HG03066 (cell line): ENCODE results near the gene HES3.

Experiments
- ATAC-seq: cut with Tn5 transposase; IDR thresholded peaks from one replicate; pipeline ENCODE4 v1.9.1; 2021; ENCODE audit warnings: low read depth; ENCODE audit not compliant: unreplicated experiment

Gene HES3

DNA sequence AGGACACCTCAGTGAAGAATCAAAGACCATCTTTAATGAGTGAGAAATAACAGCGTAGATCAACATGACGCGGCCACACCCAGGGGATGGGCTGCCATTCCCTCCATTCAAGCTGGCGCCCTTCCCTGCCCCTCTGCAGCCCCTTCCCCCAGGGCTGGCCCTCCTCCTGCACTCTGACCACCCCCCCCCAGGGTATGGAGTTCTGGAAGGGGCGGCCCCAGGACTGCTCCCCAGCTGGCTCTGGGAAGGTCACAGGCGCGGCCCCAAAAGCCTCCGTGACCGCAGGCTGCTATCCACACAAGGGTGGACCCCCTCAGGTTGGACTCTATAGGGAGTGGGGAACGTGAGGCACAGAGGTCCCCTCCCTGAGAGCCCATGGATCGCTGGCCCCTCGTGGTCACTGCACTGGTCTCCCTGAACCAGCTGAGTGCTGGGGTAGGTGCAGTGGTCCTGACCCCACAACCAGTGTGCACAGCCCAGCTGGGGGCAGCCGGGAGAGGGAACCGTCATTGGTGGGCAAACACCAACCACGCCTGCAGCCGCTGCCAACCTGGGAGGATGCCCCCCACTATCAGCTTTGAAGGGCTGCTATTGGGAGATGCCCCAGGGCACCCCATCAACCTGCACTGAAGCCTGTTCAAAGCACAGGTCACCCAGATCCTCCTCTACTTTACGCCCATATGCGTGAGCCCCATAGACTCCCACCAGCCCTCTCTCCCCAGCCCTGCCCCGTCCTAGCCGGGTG lies 33.0 kb downstream of the HES3 start:
- no peak for ATAC-seq

DNA sequence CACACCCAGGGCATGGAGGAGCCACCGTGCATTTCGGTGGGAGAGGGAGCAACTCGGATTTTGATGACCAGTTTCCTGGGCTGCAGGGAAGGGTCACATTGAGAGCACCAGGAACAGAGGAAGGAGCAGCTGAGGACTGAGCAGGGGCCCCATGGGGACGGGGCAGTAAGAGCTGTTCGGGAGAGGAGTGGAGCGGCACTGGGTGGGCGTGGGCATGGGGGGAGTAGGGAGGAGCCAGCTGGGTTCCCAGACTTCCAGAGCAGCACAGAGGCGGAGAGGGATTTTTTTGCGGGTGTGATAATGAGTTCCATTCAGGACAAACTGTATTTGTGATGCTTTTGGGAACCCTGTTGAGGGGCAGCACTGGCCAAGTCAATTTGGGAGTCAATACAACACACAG lies 34.3 kb downstream of the HES3 start:
- no peak for ATAC-seq

DNA sequence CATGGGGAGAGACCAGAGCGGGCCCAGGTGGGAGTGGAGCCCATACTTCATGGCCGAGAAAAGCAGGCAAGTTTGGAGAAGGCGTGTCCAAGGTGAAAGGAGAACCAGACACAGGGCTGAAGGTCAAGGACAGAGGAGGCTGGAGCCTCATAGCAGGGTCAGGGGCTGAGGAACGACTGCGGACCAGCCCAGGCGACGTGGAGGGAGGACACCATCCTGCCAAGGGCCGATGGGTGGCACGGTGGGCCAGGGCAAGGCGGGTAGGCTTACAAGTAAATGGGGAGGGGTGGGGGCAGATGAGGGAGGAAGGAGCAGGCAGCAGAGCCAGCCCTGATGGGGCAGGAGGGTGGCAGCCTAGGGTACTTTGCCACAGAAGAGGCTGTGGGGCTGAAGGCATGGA lies 35.1 kb downstream of the HES3 start:
- no peak for ATAC-seq

DNA sequence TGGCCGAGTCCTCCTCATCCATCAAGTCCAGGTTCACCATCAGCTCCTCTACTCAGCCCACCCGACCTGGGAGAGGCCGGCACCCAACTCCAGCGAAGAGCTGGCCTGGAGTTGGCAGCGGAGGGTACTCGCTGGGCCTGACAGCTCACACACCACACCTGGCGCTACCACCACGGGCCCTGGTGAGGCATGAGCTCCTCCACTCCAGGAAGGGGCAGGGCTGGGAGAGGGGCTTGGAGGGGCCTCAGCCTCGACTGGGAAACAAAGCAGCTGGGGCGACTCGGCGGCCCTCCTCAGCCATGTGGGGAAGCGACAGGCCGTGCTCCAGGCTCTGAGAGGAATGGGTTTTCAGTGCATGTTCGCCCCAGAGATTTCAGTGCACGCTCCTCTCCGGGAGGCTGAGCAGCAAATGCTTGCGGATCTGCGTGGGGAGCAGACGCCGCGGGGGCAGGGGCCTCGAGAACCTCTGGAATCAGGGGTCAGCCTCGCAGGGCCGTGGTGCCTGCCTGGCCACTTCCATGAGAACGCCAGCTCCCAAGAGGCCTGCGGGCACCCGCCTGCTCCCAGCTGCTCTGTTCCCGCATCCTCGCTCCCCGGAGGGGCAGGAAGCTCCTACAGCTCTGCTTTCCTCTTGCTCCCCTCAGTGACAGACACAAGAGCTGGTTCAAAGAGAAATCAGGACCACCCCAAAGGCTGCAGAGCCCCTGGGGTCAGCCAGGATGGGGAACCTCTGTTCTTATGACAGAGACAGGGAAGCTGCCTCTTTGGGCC lies 35.8 kb downstream of the HES3 start:
- ATAC-seq = no peak

DNA sequence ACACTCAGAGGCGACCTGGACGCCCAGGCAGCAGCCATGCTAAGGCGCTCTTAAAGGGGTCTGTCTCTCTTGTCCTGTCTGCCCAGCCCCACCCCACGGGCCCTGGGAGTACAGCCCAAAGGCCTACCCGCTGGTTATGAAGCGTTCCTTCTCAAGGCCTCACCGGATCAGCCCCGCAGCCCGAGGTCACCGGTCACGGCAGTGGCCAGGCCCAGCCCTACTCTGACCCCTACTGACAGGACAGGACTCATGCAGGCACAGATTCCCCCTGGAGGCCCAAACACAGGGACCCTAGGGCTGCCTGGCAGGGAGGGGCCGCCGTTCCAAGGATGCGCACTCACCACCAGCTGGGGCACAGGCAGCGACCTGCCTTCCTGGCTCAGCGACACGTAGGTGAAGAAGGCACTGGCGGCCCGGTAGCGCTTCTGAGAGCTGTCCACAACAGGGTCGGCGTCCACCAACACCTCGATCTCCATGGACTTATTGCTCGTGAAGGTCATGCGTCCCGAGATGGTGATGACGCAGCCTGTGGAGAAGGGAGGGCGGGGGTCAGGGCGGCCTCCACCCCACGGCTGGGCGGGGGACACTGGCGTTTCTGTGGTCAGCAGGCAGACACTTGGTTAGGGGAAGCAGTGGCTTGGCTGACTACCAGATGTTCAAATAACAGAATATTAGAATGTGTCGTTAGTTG lies 36.9 kb downstream of the HES3 start:
- no peak for ATAC-seq

DNA sequence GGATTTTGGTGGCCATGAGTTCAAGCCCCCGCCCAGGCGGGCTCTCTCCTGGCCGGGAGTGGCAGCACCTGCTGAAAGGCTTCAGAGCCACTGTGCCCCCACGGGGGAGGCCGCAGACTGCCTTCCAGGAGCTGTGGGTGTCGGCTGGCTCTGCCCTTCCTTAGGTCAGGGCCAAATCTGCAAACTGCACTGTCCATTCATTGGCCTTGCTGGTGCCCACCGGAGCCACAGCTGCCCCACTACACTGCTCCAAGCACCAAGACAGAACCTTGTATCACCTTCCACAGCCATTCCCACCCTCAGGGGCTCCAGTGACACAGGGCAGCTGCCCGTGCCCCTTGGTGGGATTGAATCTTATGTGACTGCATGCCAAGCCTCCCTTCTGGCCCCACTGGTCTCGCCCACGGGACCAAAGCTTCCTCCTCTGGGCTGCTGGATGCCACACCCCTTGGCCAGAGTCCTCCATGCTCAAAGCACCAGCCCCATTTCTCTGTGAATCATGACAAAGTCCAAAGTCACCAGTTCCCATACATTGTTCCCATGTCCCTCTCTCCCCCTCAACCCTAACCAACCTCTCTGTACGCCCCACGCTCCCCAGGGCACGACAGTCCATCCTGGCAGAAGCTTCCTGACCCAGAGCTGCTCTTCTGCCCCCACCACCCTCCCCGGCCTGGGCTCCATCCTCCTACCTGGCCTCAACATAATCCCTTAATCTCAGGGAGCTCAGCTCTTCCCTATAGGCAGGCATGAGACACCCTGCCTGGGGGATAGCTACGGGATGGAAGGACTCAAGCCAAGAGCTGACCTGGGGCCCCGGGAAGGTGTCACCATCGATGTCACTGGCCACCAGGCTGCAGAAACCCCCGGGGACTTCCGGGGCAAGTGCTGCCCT lies 37.8 kb downstream of the HES3 start:
- no peak for ATAC-seq

DNA sequence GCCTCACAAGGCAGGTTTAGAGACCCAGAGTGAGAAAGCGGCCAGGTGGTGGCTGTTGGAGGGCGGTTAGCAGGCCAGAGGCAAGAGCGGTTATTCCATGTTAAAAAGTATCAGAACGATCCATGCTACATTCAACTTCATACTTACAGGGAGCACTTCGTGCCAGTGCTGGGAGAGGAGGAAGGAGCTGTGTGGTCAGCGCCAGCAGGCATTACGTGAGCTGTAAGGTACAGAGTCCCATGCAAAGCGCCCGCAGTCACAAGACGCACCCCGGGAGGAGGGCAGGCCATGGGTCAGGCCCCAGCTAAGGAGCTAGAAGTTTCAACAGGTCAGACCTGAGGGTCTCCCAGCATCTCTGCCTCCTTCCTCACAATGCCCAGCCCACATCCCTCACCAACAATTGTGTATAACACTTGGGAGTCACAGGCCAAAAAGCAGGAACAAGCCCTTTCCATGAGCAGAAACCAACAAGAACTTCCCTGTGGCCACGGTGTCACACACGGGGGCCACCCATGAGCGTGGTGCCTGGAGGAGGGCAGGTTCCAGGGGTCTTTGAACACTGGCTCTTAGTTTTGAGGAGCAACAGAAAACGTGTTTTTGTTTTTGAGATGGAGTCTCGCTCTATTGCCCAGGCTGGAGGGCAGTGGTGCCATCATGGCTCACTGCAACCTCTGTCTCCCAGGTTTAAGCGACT lies 38.7 kb downstream of the HES3 start:
- ATAC-seq = no peak

DNA sequence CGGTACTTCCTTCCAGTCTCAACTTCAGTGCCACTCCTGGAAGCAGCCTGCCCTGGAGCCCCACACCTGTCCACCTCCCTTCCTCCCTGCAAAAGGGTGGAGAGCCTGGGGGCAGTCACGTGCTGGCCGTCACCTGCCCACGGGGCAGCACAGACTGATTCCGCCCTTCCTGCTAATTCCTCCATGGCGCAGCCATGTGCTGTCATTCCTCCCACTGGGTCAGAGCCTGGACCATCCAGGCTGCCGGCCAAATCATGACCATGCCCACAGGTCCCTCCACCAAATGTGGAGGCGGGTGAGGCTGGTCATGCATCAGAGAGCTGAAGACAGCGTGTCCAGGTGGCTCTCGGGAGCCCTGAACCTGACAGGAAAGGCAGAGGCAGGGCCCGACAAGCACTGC lies 41.4 kb downstream of the HES3 start:
- ATAC-seq = no peak

DNA sequence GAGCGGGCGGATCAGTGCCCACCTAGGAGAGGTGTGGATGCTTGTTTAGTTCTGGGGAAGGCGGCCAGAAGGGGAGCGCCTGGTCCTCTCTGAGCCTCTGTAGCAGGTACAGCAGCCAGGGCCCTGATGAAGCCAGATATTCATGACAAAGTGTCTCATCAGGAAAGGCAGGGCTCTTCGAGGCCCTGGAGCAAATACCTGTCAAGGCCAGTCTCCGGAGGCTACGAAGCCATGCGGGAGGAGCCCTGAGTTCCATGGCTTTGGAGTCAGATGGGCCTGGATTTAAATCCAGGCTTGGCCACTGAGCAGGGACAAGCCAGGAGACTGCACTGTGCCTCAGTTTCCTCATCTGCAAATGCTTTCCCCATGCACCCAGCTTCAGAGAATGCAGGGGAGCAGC lies 42.3 kb downstream of the HES3 start:
- no peak for ATAC-seq

DNA sequence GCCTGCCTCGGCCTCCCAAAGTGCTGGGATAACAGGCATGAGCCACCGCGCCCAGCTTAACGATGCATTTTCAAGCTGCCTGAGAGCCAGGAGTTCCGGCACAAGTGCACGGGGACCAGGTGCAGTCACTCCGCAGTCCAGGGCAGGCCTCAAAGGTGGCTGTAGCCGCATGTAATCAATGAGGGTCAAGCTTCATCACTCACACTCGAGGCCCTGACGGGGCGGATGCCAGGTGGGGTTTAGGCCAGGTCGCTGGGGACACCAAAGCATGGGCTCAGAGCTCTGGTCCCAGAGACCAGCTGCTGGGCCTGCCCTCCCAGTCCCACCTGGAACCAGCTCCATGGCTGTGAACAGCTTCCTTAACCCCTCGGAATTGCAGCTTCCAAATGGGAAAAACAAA lies 43.0 kb downstream of the HES3 start:
- ATAC-seq = no peak

DNA sequence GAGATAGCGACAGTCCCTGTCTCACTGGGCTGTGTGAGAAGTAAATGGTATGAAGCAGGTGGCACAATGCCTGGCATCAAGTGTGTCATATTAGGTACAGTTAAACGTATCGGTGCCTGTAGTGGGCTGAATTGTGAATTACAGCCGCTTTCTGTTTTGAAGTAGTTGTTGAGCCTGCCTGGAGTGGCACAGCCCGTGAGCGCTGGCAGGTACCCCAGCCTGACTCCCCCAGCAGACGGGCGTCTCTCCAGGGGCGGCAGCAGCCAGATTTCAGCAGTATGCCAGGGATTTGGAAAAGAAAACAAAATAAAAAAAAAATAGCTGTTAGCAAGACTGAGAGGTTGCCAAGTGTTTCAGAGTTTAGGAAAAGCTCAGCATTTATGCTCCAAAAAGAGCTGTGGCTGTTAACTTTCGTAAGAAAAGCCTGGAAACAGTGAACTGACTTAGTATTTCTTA lies 43.5 kb downstream of the HES3 start:
- ATAC-seq = no peak

DNA sequence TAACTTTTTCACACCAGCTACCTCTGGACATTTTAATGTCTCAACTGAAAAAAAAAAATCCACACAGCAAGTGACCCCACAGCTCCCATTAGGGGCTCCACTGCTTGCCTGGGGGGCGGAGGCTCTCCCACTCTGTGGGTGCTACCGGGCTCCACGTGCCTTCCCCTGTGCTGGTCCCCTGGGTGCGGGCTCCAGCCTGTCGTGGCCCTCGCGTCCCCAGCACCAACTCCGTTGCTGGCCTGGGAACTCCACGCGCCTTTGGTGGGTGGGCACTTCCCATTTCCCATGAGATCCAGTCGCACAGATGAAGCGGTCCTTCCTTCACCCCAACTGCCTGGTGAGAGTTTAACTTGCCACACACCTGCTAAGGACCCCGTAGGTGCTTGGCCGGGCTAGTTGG lies 44.0 kb downstream of the HES3 start:
- no peak for ATAC-seq

DNA sequence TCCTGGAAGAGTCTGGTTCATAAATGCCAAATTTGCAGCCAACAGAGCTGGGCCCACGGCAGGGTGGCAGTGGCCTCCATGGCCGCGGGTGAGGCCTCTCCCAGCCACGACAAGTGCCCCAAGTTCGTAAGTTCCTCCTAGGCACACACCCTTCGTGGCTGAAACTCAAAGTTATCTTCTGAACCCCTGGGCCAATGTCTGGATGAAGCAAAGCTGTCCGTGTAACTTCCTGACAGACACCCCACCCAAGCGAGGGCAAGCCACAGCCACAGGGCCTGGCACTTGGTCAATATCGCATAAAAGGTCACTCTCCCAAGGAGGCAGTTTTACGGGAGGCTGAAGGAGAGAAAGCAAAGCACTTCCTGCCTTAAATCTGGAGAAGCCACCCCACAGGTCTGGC lies 44.7 kb downstream of the HES3 start:
- no peak for ATAC-seq

DNA sequence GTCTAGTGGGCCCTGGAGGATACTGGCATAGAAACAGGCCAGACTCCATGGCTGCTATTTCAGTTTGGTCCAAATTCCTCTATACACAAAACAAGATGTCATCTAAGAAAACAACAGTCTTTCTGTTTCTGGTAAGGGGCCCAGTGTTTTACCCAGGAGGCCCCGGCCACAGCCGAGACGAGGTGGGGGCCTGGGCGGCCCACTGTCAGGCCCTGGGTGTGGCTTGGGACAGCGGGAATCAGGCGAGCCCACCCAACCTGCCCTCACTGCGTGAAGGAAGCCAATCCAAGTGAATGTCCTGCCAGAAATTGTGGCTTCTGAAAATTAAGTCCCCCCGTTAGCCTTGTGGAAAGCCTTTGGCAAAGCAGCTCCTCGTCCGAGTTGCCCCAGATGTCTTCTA lies 48.1 kb downstream of the HES3 start:
- ATAC-seq = no peak

DNA sequence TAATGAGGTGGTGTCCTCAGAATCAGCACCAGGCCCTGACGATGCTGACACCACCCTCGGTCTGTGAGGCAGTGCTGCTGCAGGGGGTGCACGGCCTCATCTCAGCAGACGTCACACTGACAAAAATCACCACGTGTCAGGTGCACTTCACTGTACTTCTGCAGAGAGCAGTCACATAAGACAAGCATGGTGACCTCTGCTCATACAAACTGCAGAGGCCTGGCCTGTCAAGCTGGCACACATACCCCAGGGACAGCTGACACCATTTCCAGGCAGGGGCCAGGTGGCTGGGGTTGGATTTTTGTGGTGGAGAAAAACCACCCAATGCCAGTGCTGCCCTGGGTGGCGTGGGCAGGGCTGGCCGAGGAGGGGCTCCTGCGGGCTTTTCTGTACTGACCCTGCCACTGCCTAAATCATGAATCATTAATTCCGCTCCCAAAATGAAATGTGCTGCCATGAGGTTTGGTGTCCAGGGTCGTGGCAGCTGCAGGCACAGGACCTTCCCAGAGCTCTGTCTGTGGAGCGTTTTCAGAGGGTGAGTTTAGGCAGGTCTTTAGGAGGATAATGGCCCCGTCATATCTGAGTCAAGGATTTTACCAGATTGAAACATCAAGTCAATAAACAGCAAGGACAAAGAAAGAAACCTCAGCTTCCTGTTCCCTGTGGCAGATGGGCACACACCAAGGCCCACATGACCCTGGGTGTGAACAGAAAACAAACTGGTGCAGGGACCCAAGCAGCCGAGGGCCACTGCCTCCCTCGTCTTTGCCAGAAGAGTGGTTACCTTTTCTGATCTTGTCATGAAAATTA lies 50.3 kb downstream of the HES3 start:
- ATAC-seq = no peak

DNA sequence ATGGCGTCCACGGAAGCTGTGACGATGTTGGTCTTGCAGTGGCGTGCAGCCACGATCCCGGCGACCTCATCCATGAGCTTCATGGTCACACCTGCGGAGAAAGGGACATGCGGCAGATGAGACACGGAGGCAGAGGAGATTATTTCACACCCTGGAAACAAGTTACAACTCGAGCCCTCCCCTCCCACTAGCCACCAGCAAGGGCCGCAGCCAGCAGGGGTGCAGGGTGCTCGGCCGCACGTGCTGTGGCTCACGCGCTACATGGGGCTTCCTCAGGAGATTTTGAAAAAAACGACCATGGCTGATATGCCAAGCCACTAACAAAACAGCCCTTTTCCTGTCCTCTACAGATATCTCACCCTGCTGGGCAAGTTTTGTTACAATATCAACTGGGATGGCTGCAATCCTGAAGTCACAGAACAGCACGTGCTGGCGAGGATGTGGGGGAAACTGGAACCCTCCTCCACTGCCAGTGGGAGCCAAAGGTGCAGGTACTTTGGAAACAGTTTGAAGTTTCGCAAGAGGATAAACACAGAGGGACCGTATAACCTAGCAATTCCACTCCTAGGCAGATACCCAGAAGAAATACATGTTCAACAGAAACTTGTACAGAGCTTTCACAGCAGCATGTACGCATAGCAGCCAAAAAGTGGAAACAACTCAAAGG lies 51.0 kb downstream of the HES3 start:
- no peak for ATAC-seq
